GM12878 (cell line): ENCODE results near the gene BTF3L4.

Experiments used
- CUX1 ChIP-seq: IDR thresholded peaks from 2 replicates; pipeline ENCODE4 v1.6.1; 2012; ENCODE audit warnings: improper control_type of control experiment, low read depth, low read length; ENCODE audit not compliant: insufficient replicate concordance
- HDAC2 ChIP-seq: fragments of 200-600 bp; sonication (generic); IDR thresholded peaks from 2 replicates; pipeline ENCODE4 v1.6.1; 2017
- HDGF ChIP-seq: fragments of 450-650 bp; IDR thresholded peaks from 2 replicates; pipeline ENCODE4 v1.6.1; 2016; ENCODE audit warnings: antibody characterized with exemption
- KLF5 ChIP-seq: fragments of 450-650 bp; IDR thresholded peaks from 2 replicates; pipeline ENCODE4 v1.6.1; 2014; ENCODE audit warnings: mild to moderate bottlenecking; ENCODE audit not compliant: partially characterized antibody
- PAX5 ChIP-seq: IDR thresholded peaks from 2 replicates; pipeline ENCODE4 v1.6.1; 2011; ENCODE audit warnings: low read depth, low read length, borderline replicate concordance
- SIN3A ChIP-seq: IDR thresholded peaks from 2 replicates; pipeline ENCODE4 v1.6.1; 2012; ENCODE audit warnings: low read depth, low read length, improper control_type of control experiment
- TF ChIP-seq, protein P1 (sequence below), 3 experiments: IDR thresholded peaks in 2 of 3; conservative IDR thresholded peaks in 1 of 3; 2 replicates each; pipeline ENCODE4 v1.5.1; 2011; ENCODE audit warnings: low read depth in 3 of 3, low read length in 3 of 3, mild to moderate bottlenecking in 3 of 3, control low read depth in 2 of 3, moderate library complexity in 2 of 3, inconsistent platforms in 1 of 3, mixed read lengths in 1 of 3; ENCODE audit not compliant: control insufficient read depth in 2 of 3, insufficient read depth in 1 of 3; ENCODE audit errors: extremely low read depth in 1 of 3

- TF ChIP-seq KLF5, result no peak
- TF ChIP-seq CUX1, result no peak
- TF ChIP-seq SIN3A, result no peak
- no peak for TF ChIP-seq HDAC2
- TF ChIP-seq, protein P1, sequence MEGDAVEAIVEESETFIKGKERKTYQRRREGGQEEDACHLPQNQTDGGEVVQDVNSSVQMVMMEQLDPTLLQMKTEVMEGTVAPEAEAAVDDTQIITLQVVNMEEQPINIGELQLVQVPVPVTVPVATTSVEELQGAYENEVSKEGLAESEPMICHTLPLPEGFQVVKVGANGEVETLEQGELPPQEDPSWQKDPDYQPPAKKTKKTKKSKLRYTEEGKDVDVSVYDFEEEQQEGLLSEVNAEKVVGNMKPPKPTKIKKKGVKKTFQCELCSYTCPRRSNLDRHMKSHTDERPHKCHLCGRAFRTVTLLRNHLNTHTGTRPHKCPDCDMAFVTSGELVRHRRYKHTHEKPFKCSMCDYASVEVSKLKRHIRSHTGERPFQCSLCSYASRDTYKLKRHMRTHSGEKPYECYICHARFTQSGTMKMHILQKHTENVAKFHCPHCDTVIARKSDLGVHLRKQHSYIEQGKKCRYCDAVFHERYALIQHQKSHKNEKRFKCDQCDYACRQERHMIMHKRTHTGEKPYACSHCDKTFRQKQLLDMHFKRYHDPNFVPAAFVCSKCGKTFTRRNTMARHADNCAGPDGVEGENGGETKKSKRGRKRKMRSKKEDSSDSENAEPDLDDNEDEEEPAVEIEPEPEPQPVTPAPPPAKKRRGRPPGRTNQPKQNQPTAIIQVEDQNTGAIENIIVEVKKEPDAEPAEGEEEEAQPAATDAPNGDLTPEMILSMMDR (IDR thresholded peaks at IDR 0.05 in 2 of 3, conservative IDR thresholded peaks at IDR 0.05 in 1 of 3; ENCODE audit: control insufficient read depth in 2 of 3, extremely low read depth in 1 of 3, insufficient read depth in 1 of 3, low read depth in 3 of 3, low read length in 3 of 3), result no peak
- no peak for TF ChIP-seq PAX5
- no peak for TF ChIP-seq HDGF
Observed at GRCh38 chr1:52032124-52032784, 23.8 kb upstream of the BTF3L4 start.
